SK-N-SH (cell line): ENCODE measurements around the gene PHEX. TPM values are rescaled to one million over a fixed set of nuclear protein-coding genes. Genes with fewer than 3 reads are reported as not detected.

Experiments used
- CTCF ChIA-PET: fragments of 300-600, 350-600 bp; formaldehyde crosslinking; extraction: SDS; loops from one replicate; lab custom pipeline; 2021; lab: Yijun Ruan, JAX
- POLR2A ChIA-PET: fragments of 350-600 bp; sonication (Branson Sonifier 250); formaldehyde crosslinking; extraction: SDS; loops from one replicate; lab custom pipeline; 2020; ENCODE audit warnings: antibody characterized with exemption, inconsistent platforms; lab: Yijun Ruan, JAX
- DNase-seq: peaks from one replicate; pipeline ENCODE4 v3.0.0; 2012
- H2AFZ ChIP-seq: fragments of 200-600 bp; sonication (generic); 2 replicates; pipeline ENCODE4 v1.8.1; 2016; ENCODE audit warnings: antibody characterized with exemption, mild to moderate bottlenecking, low read depth
- H3F3A ChIP-seq: fragments of 200-600 bp; sonication (generic); replicated peaks from 2 replicates; pipeline ENCODE3; 2016; ENCODE audit warnings: antibody characterized with exemption, mild to moderate bottlenecking; ENCODE audit not compliant: insufficient read depth
- H3K27ac ChIP-seq, 2 experiments: fragments of 200-500 bp in 1 of 2; fragments of 200-600 bp in 1 of 2; sonication (Bioruptor generic) in 1 of 2; sonication (generic), shearing (Covaris generic) in 1 of 2; 2 replicates each; pipeline versions ENCODE4 v1.5.1 to v1.6.1; 2014 to 2016; ENCODE audit warnings: low read depth in 2 of 2, inconsistent platforms in 1 of 2, low read length in 1 of 2, mild to moderate bottlenecking in 1 of 2, mixed read lengths in 1 of 2
- H3K27me3 ChIP-seq: fragments of 200-600 bp; sonication (generic), shearing (Covaris generic); 2 replicates; pipeline ENCODE4 v1.6.1; 2016; ENCODE audit warnings: mixed run types; ENCODE audit not compliant: insufficient read depth
- H3K36me3 ChIP-seq, 2 experiments: fragments of 200-500 bp in 1 of 2; fragments of 200-600 bp in 1 of 2; sonication (Bioruptor generic) in 1 of 2; sonication (generic) in 1 of 2; replicated peaks in 1 of 2; 2 replicates each; pipeline versions ENCODE3 to v1.5.1; 2014 to 2016; ENCODE audit warnings: low read length in 1 of 2, mild to moderate bottlenecking in 1 of 2; ENCODE audit not compliant: insufficient read depth in 2 of 2, control insufficient read depth in 1 of 2
- H3K4me1 ChIP-seq, 2 experiments: fragments of 200-500 bp in 1 of 2; fragments of 200-600 bp in 1 of 2; sonication (Bioruptor generic) in 1 of 2; sonication (generic), shearing (Covaris generic) in 1 of 2; 2 replicates each; pipeline versions ENCODE4 v1.5.1 to v1.6.1; 2014 to 2016; ENCODE audit warnings: low read depth in 1 of 2, low read length in 1 of 2, mixed run types in 1 of 2; ENCODE audit not compliant: insufficient read depth in 2 of 2, control insufficient read depth in 1 of 2
- H3K4me2 ChIP-seq: fragments of 200-600 bp; sonication (generic), shearing (Covaris generic); 2 replicates; pipeline ENCODE4 v1.6.1; 2017; ENCODE audit warnings: mixed run types
- H3K4me3 ChIP-seq, 2 experiments: fragments of 200-500 bp in 1 of 2; fragments of 200-600 bp in 1 of 2; sonication (Bioruptor generic) in 1 of 2; sonication (generic), shearing (Covaris generic) in 1 of 2; 2 replicates each; pipeline versions ENCODE4 v1.5.1 to v1.8.1; 2014 to 2016; ENCODE audit warnings: low read depth in 2 of 2, inconsistent platforms in 1 of 2, low read length in 1 of 2, mild to moderate bottlenecking in 1 of 2, mixed read lengths in 1 of 2, moderate library complexity in 1 of 2
- H3K79me2 ChIP-seq: fragments of 200-600 bp; sonication (generic); 2 replicates; pipeline ENCODE4 v1.8.1; 2017; ENCODE audit warnings: mild to moderate bottlenecking; ENCODE audit not compliant: insufficient read depth
- H3K9ac ChIP-seq: fragments of 200-600 bp; sonication (generic); 2 replicates; pipeline ENCODE4 v1.6.1; 2017; ENCODE audit warnings: mixed run types
- H3K9me2 ChIP-seq: fragments of 200-600 bp; sonication (generic); 2 replicates; pipeline ENCODE4 v1.6.1; 2017; ENCODE audit warnings: mixed run types
- H3K9me3 ChIP-seq: fragments of 200-600 bp; sonication (generic); 2 replicates; pipeline ENCODE4 v1.6.1; 2017; ENCODE audit warnings: mixed run types, mild to moderate bottlenecking, moderate library complexity
- H4K20me1 ChIP-seq: fragments of 200-600 bp; sonication (generic); 2 replicates; pipeline ENCODE4 v1.6.1; 2017; ENCODE audit warnings: mild to moderate bottlenecking, mixed run types; ENCODE audit not compliant: insufficient read depth
- CHD2 ChIP-seq: fragments of 150-350 bp; IDR thresholded peaks from 2 replicates; pipeline ENCODE4 v1.6.1; 2018; ENCODE audit warnings: low read length; ENCODE audit not compliant: partially characterized antibody
- FOSL2 ChIP-seq: IDR thresholded peaks from 2 replicates; pipeline ENCODE4 v1.4.0; 2012; ENCODE audit warnings: low read depth, mild to moderate bottlenecking, moderate library complexity, borderline replicate concordance
- FOXJ3 ChIP-seq: sonication (generic); formaldehyde crosslinking; IDR thresholded peaks from 2 replicates; pipeline ENCODE4 v1.5.1; 2020; ENCODE audit warnings: mild to moderate bottlenecking, missing genetic modification reagents
- FOXM1 ChIP-seq: IDR thresholded peaks from 2 replicates; pipeline ENCODE4 v1.4.0; 2012; ENCODE audit warnings: low read depth, mild to moderate bottlenecking
- GATA2 ChIP-seq: sonication (generic); formaldehyde crosslinking; IDR thresholded peaks from 2 replicates; pipeline ENCODE4 v1.5.0; 2020; ENCODE audit warnings: mild to moderate bottlenecking, missing genetic modification reagents
- JUND ChIP-seq: IDR thresholded peaks from 2 replicates; pipeline ENCODE4 v1.4.0; 2012
- MXI1 ChIP-seq: IDR thresholded peaks from 2 replicates; pipeline ENCODE4 v1.6.1; 2012; ENCODE audit warnings: mild to moderate bottlenecking, low read depth, low read length, improper control_type of control experiment
- PBX3 ChIP-seq: IDR thresholded peaks from 2 replicates; pipeline ENCODE4; 2012
- POLR2AphosphoS5 ChIP-seq: IDR thresholded peaks from 2 replicates; pipeline ENCODE4 v1.6.1; 2012; ENCODE audit warnings: low read depth, low read length
- RAD21 ChIP-seq: IDR thresholded peaks from 2 replicates; pipeline ENCODE4 v1.6.1; 2012; ENCODE audit warnings: mild to moderate bottlenecking, low read length
- RCOR1 ChIP-seq: fragments of 150-350 bp; IDR thresholded peaks from 2 replicates; pipeline ENCODE4 v1.6.1; 2017; ENCODE audit warnings: antibody characterized with exemption, low read length
- RFX5 ChIP-seq: IDR thresholded peaks from 2 replicates; pipeline ENCODE4 v1.6.1; 2012; ENCODE audit warnings: mild to moderate bottlenecking, improper control_type of control experiment, low read length
- SIN3A ChIP-seq: IDR thresholded peaks from 2 replicates; pipeline ENCODE4 v1.6.1; 2012; ENCODE audit warnings: low read depth, mild to moderate bottlenecking, low read length, moderate library complexity, borderline replicate concordance
- SMC3 ChIP-seq: IDR thresholded peaks from 2 replicates; pipeline ENCODE4 v1.6.1; 2012; ENCODE audit warnings: low read depth, low read length, improper control_type of control experiment
- TAF1 ChIP-seq: IDR thresholded peaks from 2 replicates; pipeline ENCODE4 v1.6.1; 2012; ENCODE audit warnings: low read depth, mild to moderate bottlenecking, low read length, moderate library complexity, borderline replicate concordance
- TEAD4 ChIP-seq: IDR thresholded peaks from 2 replicates; pipeline ENCODE4 v1.4.0; 2012; ENCODE audit warnings: mild to moderate bottlenecking, borderline replicate concordance; ENCODE audit not compliant: insufficient read depth
- YY1 ChIP-seq: IDR thresholded peaks from 2 replicates; pipeline ENCODE4 v1.4.0; 2012; ENCODE audit warnings: low read depth, mild to moderate bottlenecking
- WGBS: methylation state at CpG from one replicate; pipeline ENCODE4 v1.1.6; 2017; ENCODE audit warnings: low lambda C conversion rate; 5-methylcytosine and 5-hydroxymethylcytosine counted together
- polyA plus RNA-seq, 3 experiments: library from polyadenylated mRNA; depleted of rRNA; stranded (reverse); fragments of >200 nt; gene quantifications; 2 replicates each; pipeline ENCODE4 v1.2.3, GENCODE V29; 2012
- TF ChIP-seq, protein P1 (sequence below): fragments of 150-350 bp; IDR thresholded peaks from 2 replicates; pipeline ENCODE4 v1.6.1; 2016; ENCODE audit warnings: mild to moderate bottlenecking, low read depth, low read length
- TF ChIP-seq, protein P2 (sequence below): IDR thresholded peaks from 2 replicates; pipeline ENCODE4 v1.4.0; 2012; ENCODE audit warnings: low read depth, borderline replicate concordance
- TF ChIP-seq, protein P3 (sequence below): IDR thresholded peaks from 2 replicates; pipeline ENCODE4 v1.6.1; 2012; ENCODE audit warnings: mild to moderate bottlenecking, low read depth, low read length, moderate library complexity

The PHEX gene
- polyA plus RNA-seq, 1 of the 3 experiments (the other 2 are of a cell fraction): 0.35 TPM

- CTCF ChIA-PET: interaction anchor here (0.7 to 1.0 kb wide), 2 partner anchors 8 to 34 kb away, joined by 3 to 4 read pairs; no protein-coding TSS in a partner anchor
- TF ChIP-seq JUND (no peak), PBX3 (no peak), POLR2AphosphoS5 (no peak), RFX5 (no peak), GATA2 (CRISPR knock-in tag) (no peak), RAD21 (no peak), FOSL2 (no peak), TEAD4 (no peak)
- TF ChIP-seq, protein P1, sequence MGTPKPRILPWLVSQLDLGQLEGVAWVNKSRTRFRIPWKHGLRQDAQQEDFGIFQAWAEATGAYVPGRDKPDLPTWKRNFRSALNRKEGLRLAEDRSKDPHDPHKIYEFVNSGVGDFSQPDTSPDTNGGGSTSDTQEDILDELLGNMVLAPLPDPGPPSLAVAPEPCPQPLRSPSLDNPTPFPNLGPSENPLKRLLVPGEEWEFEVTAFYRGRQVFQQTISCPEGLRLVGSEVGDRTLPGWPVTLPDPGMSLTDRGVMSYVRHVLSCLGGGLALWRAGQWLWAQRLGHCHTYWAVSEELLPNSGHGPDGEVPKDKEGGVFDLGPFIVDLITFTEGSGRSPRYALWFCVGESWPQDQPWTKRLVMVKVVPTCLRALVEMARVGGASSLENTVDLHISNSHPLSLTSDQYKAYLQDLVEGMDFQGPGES: no peak
- TF ChIP-seq, protein P2, sequence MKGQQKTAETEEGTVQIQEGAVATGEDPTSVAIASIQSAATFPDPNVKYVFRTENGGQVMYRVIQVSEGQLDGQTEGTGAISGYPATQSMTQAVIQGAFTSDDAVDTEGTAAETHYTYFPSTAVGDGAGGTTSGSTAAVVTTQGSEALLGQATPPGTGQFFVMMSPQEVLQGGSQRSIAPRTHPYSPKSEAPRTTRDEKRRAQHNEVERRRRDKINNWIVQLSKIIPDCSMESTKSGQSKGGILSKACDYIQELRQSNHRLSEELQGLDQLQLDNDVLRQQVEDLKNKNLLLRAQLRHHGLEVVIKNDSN: no peak
- Histone ChIP-seq H3K9ac (no peak overlapping the region), H3K27ac (no peak overlapping the region), H3K9me2 (no peaks in the 10 kb centered on the region), H3K4me2 (no peak overlapping the region), H2AFZ (no peak overlapping the region), H4K20me1 (no peaks in the 10 kb centered on the region), H3F3A (no peaks in the 10 kb centered on the region), H3K36me3 (no peaks in the 10 kb centered on the region), H3K4me3 (no peak overlapping the region), H3K9me3 (no peaks in the 10 kb centered on the region), H3K79me2 (no peaks in the 10 kb centered on the region), H3K27me3 (no peaks in the 10 kb centered on the region), H3K4me1 (no peaks in the 10 kb centered on the region)
- 48% methylated on average over 10 of the region's 10 CpGs for WGBS
- POLR2A ChIA-PET: no interaction called here
- DNase-seq: no peak
Observed at GRCh38 chrX:22021751-22022324, 10.3 kb upstream of the PHEX start.

DNA sequence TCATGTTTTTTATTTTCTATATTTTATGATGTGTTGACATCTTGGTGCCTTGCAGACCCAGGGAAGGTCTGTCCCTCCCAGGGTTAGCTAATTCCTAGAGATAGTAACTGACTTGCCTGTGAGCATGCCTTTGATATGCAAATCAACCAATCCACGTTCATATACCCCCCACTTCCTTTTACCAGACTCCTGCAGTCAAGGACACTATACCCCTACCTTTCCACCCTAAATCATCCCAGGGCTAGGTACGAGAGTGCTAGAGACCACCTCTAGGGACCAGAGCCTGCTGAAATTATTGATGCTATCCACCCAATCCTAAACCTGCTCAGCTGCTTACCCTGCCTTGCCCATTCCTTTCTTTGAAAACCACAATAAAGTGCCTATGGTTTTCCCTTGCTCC, 7.5 kb upstream of the PHEX start:
- TF ChIP-seq JUND (no peak), RCOR1 (no peak), SMC3 (no peak), POLR2AphosphoS5 (no peak), FOSL2 (no peak), MXI1 (no peak), TAF1 (no peak), TEAD4 (no peak), FOXJ3 (no peak), CHD2 (no peak), FOXM1 (no peak), YY1 (no peak), GATA2 (CRISPR knock-in tag) (no peak), SIN3A (no peak)
- TF ChIP-seq, protein P3, sequence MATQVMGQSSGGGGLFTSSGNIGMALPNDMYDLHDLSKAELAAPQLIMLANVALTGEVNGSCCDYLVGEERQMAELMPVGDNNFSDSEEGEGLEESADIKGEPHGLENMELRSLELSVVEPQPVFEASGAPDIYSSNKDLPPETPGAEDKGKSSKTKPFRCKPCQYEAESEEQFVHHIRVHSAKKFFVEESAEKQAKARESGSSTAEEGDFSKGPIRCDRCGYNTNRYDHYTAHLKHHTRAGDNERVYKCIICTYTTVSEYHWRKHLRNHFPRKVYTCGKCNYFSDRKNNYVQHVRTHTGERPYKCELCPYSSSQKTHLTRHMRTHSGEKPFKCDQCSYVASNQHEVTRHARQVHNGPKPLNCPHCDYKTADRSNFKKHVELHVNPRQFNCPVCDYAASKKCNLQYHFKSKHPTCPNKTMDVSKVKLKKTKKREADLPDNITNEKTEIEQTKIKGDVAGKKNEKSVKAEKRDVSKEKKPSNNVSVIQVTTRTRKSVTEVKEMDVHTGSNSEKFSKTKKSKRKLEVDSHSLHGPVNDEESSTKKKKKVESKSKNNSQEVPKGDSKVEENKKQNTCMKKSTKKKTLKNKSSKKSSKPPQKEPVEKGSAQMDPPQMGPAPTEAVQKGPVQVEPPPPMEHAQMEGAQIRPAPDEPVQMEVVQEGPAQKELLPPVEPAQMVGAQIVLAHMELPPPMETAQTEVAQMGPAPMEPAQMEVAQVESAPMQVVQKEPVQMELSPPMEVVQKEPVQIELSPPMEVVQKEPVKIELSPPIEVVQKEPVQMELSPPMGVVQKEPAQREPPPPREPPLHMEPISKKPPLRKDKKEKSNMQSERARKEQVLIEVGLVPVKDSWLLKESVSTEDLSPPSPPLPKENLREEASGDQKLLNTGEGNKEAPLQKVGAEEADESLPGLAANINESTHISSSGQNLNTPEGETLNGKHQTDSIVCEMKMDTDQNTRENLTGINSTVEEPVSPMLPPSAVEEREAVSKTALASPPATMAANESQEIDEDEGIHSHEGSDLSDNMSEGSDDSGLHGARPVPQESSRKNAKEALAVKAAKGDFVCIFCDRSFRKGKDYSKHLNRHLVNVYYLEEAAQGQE: no peak
- TF ChIP-seq, all 33 proteins: peak for 0
- Histone ChIP-seq H3F3A (no peaks in the 10 kb centered on the region), H3K9ac (no peak overlapping the region), H3K27ac (no peak overlapping the region), H3K4me1 (no peaks in the 10 kb centered on the region), H4K20me1 (no peaks in the 10 kb centered on the region), H3K4me3 (no peak overlapping the region), H3K36me3 (no peaks in the 10 kb centered on the region), H3K4me2 (no peak overlapping the region), H3K27me3 (no peaks in the 10 kb centered on the region), H3K79me2 (no peaks in the 10 kb centered on the region), H2AFZ (no peak overlapping the region), H3K9me3 (no peaks in the 10 kb centered on the region), H3K9me2 (no peaks in the 10 kb centered on the region)
- ChIA-PET CTCF (no interaction called here), POLR2A (no interaction called here)
- 56% methylated on average over 2 of the region's 2 CpGs for WGBS
- no peak for DNase-seq
